ENCODE measurements around the gene SEMA5A.

- TF ChIP-seq POLR2AphosphoS5 (IDR thresholded peaks at IDR 0.05; ENCODE audit: low read depth) (no peak), CTCF (IDR thresholded peaks at IDR 0.05; ENCODE audit: insufficient read depth, low read length) (no peak), GABPA (IDR thresholded peaks at IDR 0.05; ENCODE audit: low read depth) (no peak)
Measured at GRCh38 chr5:9139344-9139743, 406.5 kb downstream of the SEMA5A start.
